ENCODE measurements around the gene FBN2. TPM values are rescaled to one million over a fixed set of nuclear protein-coding genes. Genes with fewer than 3 reads are reported as not detected.

FBN2 gene
- total RNA-seq, 1 donor from 2014 or later = 0.58 TPM

DNA sequence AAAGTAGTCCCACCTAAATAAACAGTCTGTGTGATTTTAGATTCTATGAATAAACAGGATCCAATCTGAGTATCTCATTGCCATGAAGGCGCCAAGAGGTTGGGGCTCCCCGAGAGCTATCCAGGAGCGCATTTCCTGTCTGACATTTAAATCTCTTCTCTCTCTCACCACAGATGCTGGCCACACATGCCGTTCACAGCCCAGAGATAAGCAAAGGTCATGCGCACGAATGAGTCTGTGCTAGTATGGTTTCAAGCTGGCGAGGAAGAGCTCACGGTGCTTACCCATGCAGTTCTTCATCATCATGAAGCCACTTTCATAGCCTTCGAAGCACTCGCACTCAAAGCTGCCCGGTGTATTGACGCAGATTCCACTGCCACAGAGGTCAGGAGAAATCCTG is 199.4 kb downstream of the FBN2 start:
- Histone ChIP-seq H3K27me3 (no peaks in the 10 kb centered on the region), H3K9me3 (no peaks in the 10 kb centered on the region), H3K4me3 (no peak overlapping the region), H3K27ac (no peak overlapping the region), H3K36me3 (no peaks in the 10 kb centered on the region), H3K4me1 (no peaks in the 10 kb centered on the region)
- DNase-seq = no peak
- no peak for ATAC-seq
- intact Hi-C loops (cut with DNase I) = no loop called here
- TF ChIP-seq, protein P1, sequence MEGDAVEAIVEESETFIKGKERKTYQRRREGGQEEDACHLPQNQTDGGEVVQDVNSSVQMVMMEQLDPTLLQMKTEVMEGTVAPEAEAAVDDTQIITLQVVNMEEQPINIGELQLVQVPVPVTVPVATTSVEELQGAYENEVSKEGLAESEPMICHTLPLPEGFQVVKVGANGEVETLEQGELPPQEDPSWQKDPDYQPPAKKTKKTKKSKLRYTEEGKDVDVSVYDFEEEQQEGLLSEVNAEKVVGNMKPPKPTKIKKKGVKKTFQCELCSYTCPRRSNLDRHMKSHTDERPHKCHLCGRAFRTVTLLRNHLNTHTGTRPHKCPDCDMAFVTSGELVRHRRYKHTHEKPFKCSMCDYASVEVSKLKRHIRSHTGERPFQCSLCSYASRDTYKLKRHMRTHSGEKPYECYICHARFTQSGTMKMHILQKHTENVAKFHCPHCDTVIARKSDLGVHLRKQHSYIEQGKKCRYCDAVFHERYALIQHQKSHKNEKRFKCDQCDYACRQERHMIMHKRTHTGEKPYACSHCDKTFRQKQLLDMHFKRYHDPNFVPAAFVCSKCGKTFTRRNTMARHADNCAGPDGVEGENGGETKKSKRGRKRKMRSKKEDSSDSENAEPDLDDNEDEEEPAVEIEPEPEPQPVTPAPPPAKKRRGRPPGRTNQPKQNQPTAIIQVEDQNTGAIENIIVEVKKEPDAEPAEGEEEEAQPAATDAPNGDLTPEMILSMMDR (IDR thresholded peaks at IDR 0.05) = no peak

DNA sequence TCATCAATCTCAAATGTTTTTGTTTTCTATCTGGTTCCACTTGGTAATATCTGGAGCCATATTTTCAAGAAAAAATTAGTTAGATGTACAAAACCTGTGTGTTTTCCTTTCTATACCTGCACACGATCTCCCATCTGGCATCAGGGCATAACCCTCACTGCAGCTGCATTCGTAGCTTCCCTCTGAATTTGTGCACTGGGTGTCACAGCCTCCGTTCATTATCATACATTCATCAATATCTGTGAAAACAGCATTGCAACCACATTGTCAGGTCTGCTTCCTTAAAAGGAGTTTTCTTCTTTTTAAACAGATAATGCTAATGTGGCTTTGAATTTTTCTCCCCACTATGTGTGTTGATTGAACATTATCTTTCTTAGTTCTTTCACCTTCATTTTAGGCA is 202.7 kb downstream of the FBN2 start:
- ATAC-seq (no peak), DNase-seq (no peak)
- Histone ChIP-seq H3K9me3 (no peaks in the 10 kb centered on the region), H3K27ac (no peak overlapping the region), H3K4me3 (no peak overlapping the region), H3K27me3 (no peaks in the 10 kb centered on the region), H3K4me1 (no peaks in the 10 kb centered on the region), H3K36me3 (no peaks in the 10 kb centered on the region)
- intact Hi-C loops (cut with DNase I) = no loop called here
- TF ChIP-seq, protein P1 (IDR thresholded peaks at IDR 0.05) = no peak

DNA sequence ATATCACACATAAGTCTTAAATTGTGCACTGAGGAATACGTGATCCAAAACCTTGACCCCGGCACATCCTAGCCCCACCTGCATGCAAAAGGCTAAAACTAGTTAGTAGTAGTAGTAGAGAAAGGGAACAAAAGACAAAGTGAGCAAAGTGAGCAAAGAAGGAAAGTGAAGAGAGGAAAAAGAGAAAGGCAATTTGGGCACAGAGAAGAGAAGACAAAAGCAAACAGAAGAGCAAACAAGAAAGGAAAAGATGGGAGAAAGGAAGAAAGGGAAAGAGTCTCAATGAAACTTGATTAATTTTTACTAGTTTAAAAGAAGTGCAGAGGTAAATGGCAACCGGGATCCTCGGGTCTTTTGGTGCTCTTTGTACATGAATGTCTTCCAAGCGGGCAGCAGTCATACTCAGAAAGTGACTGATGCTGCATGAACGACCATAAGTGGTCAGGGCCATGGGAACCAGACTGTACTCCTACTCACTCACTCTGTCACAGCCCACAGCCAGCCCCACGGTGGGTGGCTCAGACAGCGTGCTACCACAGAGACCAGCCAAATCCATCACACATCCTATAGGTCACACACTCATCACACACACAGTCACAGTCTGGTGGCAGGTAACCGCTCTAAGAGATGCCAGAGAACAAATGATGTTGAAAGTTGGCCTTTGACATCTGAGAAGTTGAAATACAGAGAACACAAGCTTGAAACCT is 203.9 kb downstream of the FBN2 start:
- DNase-seq (no peak), ATAC-seq (peak; percentile 26)
- H3K27me3 ChIP-seq = no peaks in the 10 kb centered on the region
- H3K9me3 ChIP-seq = no peaks in the 10 kb centered on the region
- intact Hi-C loops (cut with DNase I) = no loop called here
- H3K4me1 ChIP-seq = no peaks in the 10 kb centered on the region
- H3K36me3 ChIP-seq = no peaks in the 10 kb centered on the region
- TF ChIP-seq, protein P1 (IDR thresholded peaks at IDR 0.05) = no peak
- no peak overlapping the region for H3K27ac ChIP-seq
- no peak overlapping the region for H3K4me3 ChIP-seq

DNA sequence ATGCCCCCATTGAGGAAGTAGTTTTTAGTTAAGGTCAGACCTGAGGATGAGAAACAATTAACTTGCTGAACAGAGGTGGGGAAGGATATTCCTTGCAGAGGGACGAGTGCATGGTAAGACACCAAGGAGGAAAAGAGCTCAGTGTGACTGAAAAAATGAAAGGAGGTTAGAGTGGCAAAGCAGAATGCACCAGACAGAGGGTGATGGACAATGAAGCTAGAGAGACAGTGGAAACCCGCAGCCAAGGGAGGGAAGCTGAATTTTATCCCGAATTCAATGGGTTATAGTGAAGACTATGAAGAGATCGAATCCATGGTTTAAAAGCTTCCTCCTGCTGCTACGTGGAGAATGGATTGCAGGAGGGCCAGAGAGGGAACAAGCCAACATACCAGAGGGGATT is 206.8 kb downstream of the FBN2 start:
- Histone ChIP-seq H3K36me3 (no peaks in the 10 kb centered on the region), H3K27ac (no peak overlapping the region), H3K4me1 (no peaks in the 10 kb centered on the region), H3K4me3 (no peak overlapping the region), H3K9me3 (no peaks in the 10 kb centered on the region), H3K27me3 (no peaks in the 10 kb centered on the region)
- DNase-seq = no peak
- TF ChIP-seq, protein P1 (IDR thresholded peaks at IDR 0.05) = no peak
- intact Hi-C loops (cut with DNase I) = no loop called here
- no peak for ATAC-seq

DNA sequence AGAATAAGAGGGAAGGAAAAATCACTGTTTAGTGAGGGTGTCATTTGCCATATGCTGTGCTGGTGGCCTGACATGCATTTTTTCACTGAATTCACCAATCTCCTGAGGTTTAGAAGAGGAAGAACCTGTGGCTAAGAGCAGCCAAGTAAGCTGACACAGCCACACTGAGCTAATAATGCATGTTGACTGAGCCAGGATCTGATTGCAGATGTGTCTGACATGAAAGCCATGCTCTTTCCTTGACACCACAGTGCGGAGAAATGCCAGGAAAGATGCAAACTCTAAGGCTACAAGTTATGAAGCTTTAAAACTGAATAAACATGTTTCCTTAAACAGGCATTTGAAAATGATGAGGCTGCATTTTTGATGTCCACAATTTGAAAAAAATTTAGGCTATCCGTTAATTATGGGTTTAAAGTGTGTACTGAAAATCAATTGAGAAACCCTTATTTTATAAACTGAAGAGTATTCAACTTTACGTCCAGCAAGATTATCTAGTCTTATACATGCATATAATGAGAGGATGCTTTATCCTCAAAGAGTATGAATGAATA is 208.6 kb downstream of the FBN2 start:
- no peaks in the 10 kb centered on the region for H3K27me3 ChIP-seq
- H3K4me1 ChIP-seq = no peaks in the 10 kb centered on the region
- ATAC-seq (no peak), DNase-seq (no peak)
- TF ChIP-seq, protein P1 (IDR thresholded peaks at IDR 0.05) = no peak
- H3K4me3 ChIP-seq = no peak overlapping the region
- no peaks in the 10 kb centered on the region for H3K9me3 ChIP-seq
- no peak overlapping the region for H3K27ac ChIP-seq
- H3K36me3 ChIP-seq = no peaks in the 10 kb centered on the region
- intact Hi-C loops (cut with DNase I) = no loop called here

All from upper lobe of right lung (tissue), 1 donor.